ENCODE measurements around the gene ETS2.

GRCh38 chr21:38806153-38806941, 618 bp downstream of the ETS2 start:
- TF ChIP-seq CTCF (IDR thresholded peaks at IDR 0.05) (peak in 2 of 6 experiments; percentile 10 to 14), POLR2A (IDR thresholded peaks at IDR 0.05) (no peak)
